ENCODE data around the gene NKX1-1. TPM values are rescaled to one million over a fixed set of nuclear protein-coding genes. Genes with fewer than 3 reads are reported as not detected.
A peak's percentile ranks its signal among the peaks of the same experiment; 100 is the strongest.

Gene NKX1-1
- total and polyA plus RNA-seq, 2 of the 8 experiments (the other 6 are each of a cell fraction or from before 2014, with no cell fraction given) = not detected

DNA sequence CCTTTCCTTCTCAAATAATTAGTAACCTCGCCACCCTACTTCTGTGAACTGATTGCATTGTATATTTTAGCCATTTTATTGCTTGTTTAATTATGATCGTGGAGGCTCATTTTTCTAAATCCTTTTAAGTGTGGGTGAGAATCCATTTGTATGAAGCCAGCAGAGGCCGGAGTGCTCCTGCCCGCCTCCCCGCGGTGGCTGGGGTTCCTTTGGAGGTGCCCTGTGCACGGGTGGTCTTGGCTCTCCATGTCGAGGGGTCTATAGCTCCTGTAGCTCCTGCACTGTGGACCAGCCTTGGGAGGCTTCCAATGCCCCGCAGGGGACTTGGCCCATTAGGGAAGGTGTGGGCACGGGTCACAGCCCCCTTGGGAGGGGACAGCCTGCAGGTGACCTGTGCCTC, 44.2 kb downstream of the NKX1-1 start:
- no peak overlapping the region for H2BK20ac ChIP-seq (ENCODE audit: low read length)
- H2BK15ac ChIP-seq (ENCODE audit: low read length) = no peak overlapping the region
- H3K27me3 ChIP-seq (replicated peaks in 1 of 4; ENCODE audit: control insufficient read depth in 3 of 4, extremely low read depth in 1 of 4, insufficient read depth in 3 of 4, low read length in 3 of 4) = no peaks in the 10 kb centered on the region
- no peak overlapping the region for H3K23ac ChIP-seq (ENCODE audit: insufficient read length)
- no peak overlapping the region for H4K5ac ChIP-seq (ENCODE audit: insufficient read length, low read depth, low read length)
- H4K91ac ChIP-seq (replicated peaks; ENCODE audit: insufficient read length, low read length) = no peak overlapping the region
- H3K23me2 ChIP-seq (ENCODE audit: low read depth, low read length) = no peaks in the 10 kb centered on the region
- ChIA-PET CTCF (ENCODE audit: partially characterized antibody) (interaction anchor here (0.6 to 1.3 kb wide), 3 partner anchors 9 to 194 kb away, joined by 3 read pairs; no protein-coding TSS in a partner anchor), POLR2A (ENCODE audit: partially characterized antibody) (no interaction called here)
- no peak overlapping the region for H2BK12ac ChIP-seq (ENCODE audit: low read depth, low read length)
- peaks cover 0 to 13% (median 0%) of the 10 kb centered on the region in 4 experiments; a peak in 1 of 8 replicates for H3K36me3 ChIP-seq (ENCODE audit: control insufficient read depth in 2 of 4, insufficient read depth in 4 of 4, low read length in 3 of 4)
- H3K14ac ChIP-seq (ENCODE audit: insufficient read length) = no peak overlapping the region
- TF ChIP-seq TAF7 (optimal IDR thresholded peaks at IDR 0.05; ENCODE audit: borderline replicate concordance, low read depth, low read length) (no peak), SUZ12 (IDR thresholded peaks at IDR 0.05; ENCODE audit: low read length) (no peak), CHD1 (IDR thresholded peaks at IDR 0.05; ENCODE audit: low read depth, low read length) (no peak), NANOG (IDR thresholded peaks at IDR 0.05; ENCODE audit: insufficient read depth, low read depth, low read length, poor library complexity, severe bottlenecking) (no peak), CEBPB (IDR thresholded peaks at IDR 0.05; ENCODE audit: low read depth, low read length) (no peak), TAF1 (IDR thresholded peaks at IDR 0.05; ENCODE audit: low read depth, low read length) (no peak), GABPA (IDR thresholded peaks at IDR 0.05; ENCODE audit: borderline replicate concordance, insufficient read depth, low read length) (no peak), JUN (IDR thresholded peaks at IDR 0.05; ENCODE audit: low read depth, low read length) (no peak)
- FAIRE-seq = no peak
- H3K9ac ChIP-seq (replicated peaks in 1 of 4; ENCODE audit: extremely low read depth in 1 of 4, low read depth in 3 of 4, low read length in 3 of 4) = no peak overlapping the region
- DNase-seq (ENCODE audit: low read depth in 1 of 2, low spot score in 2 of 2) = no peak
- H3K4me3 ChIP-seq (ENCODE audit: extremely low read depth in 1 of 4, insufficient read depth in 2 of 4, low read depth in 3 of 4, low read length in 4 of 4) = no peak overlapping the region
- no peak overlapping the region for H2AK5ac ChIP-seq (ENCODE audit: low read depth, low read length)
- no peaks in the 10 kb centered on the region; a peak in 1 of 7 replicates for H3K4me1 ChIP-seq (replicated peaks in 1 of 4; ENCODE audit: control insufficient read depth in 3 of 4, insufficient read depth in 4 of 4, low read length in 3 of 4)
- no peak overlapping the region for H3K27ac ChIP-seq (ENCODE audit: low read depth, low read length)
- H3K79me1 ChIP-seq (ENCODE audit: low read depth, low read length) = no peaks in the 10 kb centered on the region; the same call in 1 of the 2 replicates
- H3K18ac ChIP-seq (ENCODE audit: extremely low read depth, low read length) = no peak overlapping the region
- no peaks in the 10 kb centered on the region for H3K9me3 ChIP-seq (ENCODE audit: insufficient read depth in 2 of 2, low read depth in 1 of 2, low read length in 1 of 2)
- no peak overlapping the region for H3K56ac ChIP-seq (replicated peaks; ENCODE audit: insufficient read length, low read depth, low read length)
- no peak overlapping the region for H3K4me2 ChIP-seq (ENCODE audit: insufficient read depth in 1 of 2, low read depth in 2 of 2, low read length in 2 of 2)
- no peak overlapping the region for H2BK5ac ChIP-seq (ENCODE audit: low read depth, low read length)
- H4K8ac ChIP-seq (ENCODE audit: extremely low read depth, insufficient read depth, low read length) = peak overlapping the region; percentile 85; the same call in 1 of the 2 replicates
- no peaks in the 10 kb centered on the region for H3K79me2 ChIP-seq (ENCODE audit: control insufficient read depth in 1 of 2, insufficient read depth in 2 of 2, low read length in 2 of 2)
- 92% methylated on average over 10 of the region's 10 CpGs; no CpG with 5 or more reads in 1 of the 2 experiments for WGBS, 2 experiments (ENCODE audit: extremely low coverage in 1 of 2, insufficient coverage in 1 of 2, insufficient read length in 1 of 2, insufficient replicate concordance in 2 of 2, low coverage in 1 of 2, low lambda C conversion rate in 2 of 2, missing lambda C conversion rate in 1 of 2)
- peaks cover 3 to 11% of the 10 kb centered on the region in 2 experiments for H4K20me1 ChIP-seq (replicated peaks in 1 of 2; ENCODE audit: control insufficient read depth in 1 of 2, insufficient read depth in 2 of 2, low read length in 2 of 2)
- no peak overlapping the region for H2AFZ ChIP-seq (ENCODE audit: low read length)
- H2BK120ac ChIP-seq (replicated peaks; ENCODE audit: low read depth, low read length) = no peak overlapping the region
- H3K4ac ChIP-seq (replicated peaks; ENCODE audit: insufficient read length, low read depth, low read length) = no peak overlapping the region

All from H1 (cell line).